A673 (cell line): ENCODE measurements around the gene UBE2J2. TPM values are rescaled to one million over a fixed set of nuclear protein-coding genes. Genes with fewer than 3 reads are reported as not detected.

Experiments used
- BruUV-seq: library from RNA; stranded (reverse); fragments of 400-500 nt; replicated peaks from 2 replicates; lab custom pipeline; 2021; lab: Mats Ljungman, UMichigan
- CTCF ChIA-PET: fragments of 300-600 bp; sonication (Branson Sonifier 250); formaldehyde crosslinking; loops from one replicate; lab custom pipeline; 2022; ENCODE audit warnings: antibody characterized with exemption; lab: Charles Lee
- POLR2A ChIA-PET: fragments of 300-600 bp; sonication (Branson Sonifier 250); formaldehyde crosslinking; loops from one replicate; lab custom pipeline; 2022; ENCODE audit warnings: antibody characterized with exemption; ENCODE audit not compliant: low non-redundant PET; lab: Charles Lee
- DNase-seq: peaks from one replicate; pipeline ENCODE4 v3.0.0-alpha.2; 2015; ENCODE audit warnings: low spot score
- H3K27ac ChIP-seq: fragments of 200-600 bp; sonication (generic); 2 replicates; pipeline ENCODE4 v1.5.1; 2016; ENCODE audit warnings: mixed run types, low read depth, mild to moderate bottlenecking, mixed read lengths, antibody characterized with exemption, low read length; ENCODE audit not compliant: poor library complexity, severe bottlenecking
- H3K27me3 ChIP-seq: fragments of 200-600 bp; sonication (generic); replicated peaks from 2 replicates; pipeline ENCODE4 v1.6.1; 2017; ENCODE audit warnings: mixed run types, low read depth, mild to moderate bottlenecking, mixed read lengths, antibody characterized with exemption, low read length; ENCODE audit not compliant: insufficient read depth, poor library complexity
- H3K36me3 ChIP-seq: fragments of 200-600 bp; sonication (generic); 2 replicates; pipeline ENCODE4 v1.6.1; 2016; ENCODE audit warnings: mixed run types, mild to moderate bottlenecking, mixed read lengths, antibody characterized with exemption, low read length; ENCODE audit not compliant: insufficient read depth, poor library complexity, severe bottlenecking
- H3K4me1 ChIP-seq: fragments of 200-600 bp; sonication (generic); 2 replicates; pipeline ENCODE4 v1.6.1; 2017; ENCODE audit warnings: mixed run types, mild to moderate bottlenecking, mixed read lengths, antibody characterized with exemption, low read length; ENCODE audit not compliant: insufficient read depth, poor library complexity, severe bottlenecking
- H3K4me3 ChIP-seq: fragments of 200-600 bp; sonication (generic); 2 replicates; pipeline ENCODE4 v1.5.1; 2016; ENCODE audit warnings: low read depth, mixed run types, mild to moderate bottlenecking, mixed read lengths, low read length; ENCODE audit not compliant: poor library complexity, severe bottlenecking
- H3K9me3 ChIP-seq: fragments of 200-600 bp; sonication (generic); 2 replicates; pipeline ENCODE4 v1.6.1; 2016; ENCODE audit warnings: mixed run types, low read depth, mild to moderate bottlenecking, mixed read lengths, antibody characterized with exemption, low read length; ENCODE audit not compliant: poor library complexity, severe bottlenecking
- CTCF ChIP-seq: fragments of 300-800, 200-600 bp; sonication (generic); conservative IDR thresholded peaks from 2 replicates; pipeline ENCODE4 v1.5.1; 2017; ENCODE audit warnings: low read depth, mild to moderate bottlenecking, antibody characterized with exemption, low read length, moderate library complexity, mixed read lengths
- EZH2 ChIP-seq: fragments of 200-600 bp; sonication (generic); IDR thresholded peaks from 2 replicates; pipeline ENCODE4 v1.6.1; 2017; ENCODE audit warnings: borderline replicate concordance, low read depth, mild to moderate bottlenecking, mixed read lengths, antibody characterized with exemption, low read length; ENCODE audit not compliant: poor library complexity, severe bottlenecking
- intact Hi-C: fragments of 100-400 bp; cut with micrococcal nuclease; formaldehyde crosslinking; loops from one replicate; pipeline ENCODE4 v1.10.0; 2022; ENCODE audit not compliant: unreplicated experiment
- total RNA-seq: library from RNA; stranded (reverse); gene quantifications from 2 replicates; pipeline ENCODE4 v1.2.3, GENCODE V29; 2021

UBE2J2 gene
- total RNA-seq, 1 experiment from 2014 or later: 92.8 TPM

- Histone ChIP-seq H3K36me3 (peaks cover 31% of the 10 kb centered on the region), H3K4me1 (peaks cover 4% of the 10 kb centered on the region), H3K9me3 (no peaks in the 10 kb centered on the region), H3K4me3 (no peak overlapping the region), H3K27ac (no peak overlapping the region), H3K27me3 (no peaks in the 10 kb centered on the region)
- no TSS peak for BruUV-seq
- intact Hi-C loops: no loop called here
- DNase-seq: no peak
- ChIA-PET POLR2A (no interaction called here), CTCF (no interaction called here)
- no peak for TF ChIP-seq EZH2
- no peak for TF ChIP-seq CTCF
Observed at GRCh38 chr1:1225238-1225845, 48.3 kb downstream of the UBE2J2 start.

GRCh38 chr1:1223891-1224290, 49.8 kb downstream of the UBE2J2 start:
- no peak for TF ChIP-seq EZH2
- no peak for TF ChIP-seq CTCF
- Histone ChIP-seq H3K27ac (no peak overlapping the region), H3K36me3 (peaks cover 35% of the 10 kb centered on the region), H3K4me3 (no peak overlapping the region), H3K9me3 (no peaks in the 10 kb centered on the region), H3K27me3 (no peaks in the 10 kb centered on the region), H3K4me1 (no peaks in the 10 kb centered on the region)
- CTCF ChIA-PET: no interaction called here
- intact Hi-C loops: no loop called here
- BruUV-seq: no TSS peak
- POLR2A ChIA-PET: no interaction called here
- DNase-seq: no peak

- Histone ChIP-seq H3K36me3 (peaks cover 36% of the 10 kb centered on the region), H3K27ac (no peak overlapping the region), H3K27me3 (no peaks in the 10 kb centered on the region), H3K4me1 (peaks cover under 1% of the 10 kb centered on the region), H3K4me3 (no peak overlapping the region), H3K9me3 (no peaks in the 10 kb centered on the region)
- BruUV-seq: no TSS peak
- TF ChIP-seq EZH2: no peak
- no peak for TF ChIP-seq CTCF
- POLR2A ChIA-PET: no interaction called here
- intact Hi-C loops: no loop called here
- DNase-seq: no peak
- CTCF ChIA-PET: no interaction called here
Observed at GRCh38 chr1:1223321-1223720, 50.3 kb downstream of the UBE2J2 start.
